Astrocyte of the spinal cord (primary cell): Measurements from ENCODE around the gene GNG7.
"Not testable (repeated sequence)": the region's sequence is repeated elsewhere in the genome, so short reads cannot be mapped to it uniquely, and the experiment has no call there.

Experiments used
- DNase-seq: peaks from one replicate; pipeline ENCODE4 v3.0.0; 2011; ENCODE audit warnings: low read depth, low spot score
- H3K4me3 ChIP-seq: 2 replicates; pipeline ENCODE4 v1.5.1; 2011; ENCODE audit warnings: low read depth, mild to moderate bottlenecking, low read length, moderate library complexity
- CTCF ChIP-seq: IDR thresholded peaks from 2 replicates; pipeline ENCODE4 v1.5.1; 2012; ENCODE audit warnings: low read depth, mild to moderate bottlenecking, low read length, inconsistent platforms
- in situ Hi-C: cut with HindIII; loops from 2 replicates; pipeline ENCODE4 v1.10.0; 2017; ENCODE audit warnings: low sequenced_read_pairs

Gene GNG7

GRCh38 chr19:2675892-2676291, 26.6 kb downstream of the GNG7 start:
- DNase-seq, result no peak
- TF ChIP-seq CTCF, result no peak
- in situ Hi-C loops, result no loop called here
- no peak overlapping the region for H3K4me3 ChIP-seq

GRCh38 chr19:2670217-2670616, 32.3 kb downstream of the GNG7 start:
- DNase-seq, result no peak
- no peak overlapping the region for H3K4me3 ChIP-seq
- in situ Hi-C loops, result no loop called here
- TF ChIP-seq CTCF, result no peak

GRCh38 chr19:2668175-2668763, 34.2 kb downstream of the GNG7 start:
- H3K4me3 ChIP-seq, result no peak overlapping the region
- in situ Hi-C loops, result no loop called here
- no peak for TF ChIP-seq CTCF
- no peak for DNase-seq

- in situ Hi-C loops, DNase-seq, H3K4me3 ChIP-seq: not testable (repeated sequence)
These were observed 35.1 kb downstream of the GNG7 start for GRCh38 chr19:2667349-2667748.

- no peak overlapping the region for H3K4me3 ChIP-seq
- in situ Hi-C loops, result no loop called here
- no peak for DNase-seq
- no peak for TF ChIP-seq CTCF
These were observed 36.0 kb downstream of the GNG7 start for GRCh38 chr19:2666344-2666994.

- TF ChIP-seq CTCF, result no peak
- in situ Hi-C loops, result no loop called here
- no peak for DNase-seq
These were observed 37.4 kb downstream of the GNG7 start for GRCh38 chr19:2665103-2665502.

GRCh38 chr19:2663920-2664571, 38.4 kb downstream of the GNG7 start:
- H3K4me3 ChIP-seq, result no peak overlapping the region
- in situ Hi-C loops, result no loop called here
- no peak for TF ChIP-seq CTCF
- DNase-seq, result no peak

More at GRCh38 chr19:2665103-2665502, 37.4 kb downstream of the GNG7 start:
- H3K4me3 ChIP-seq, result no peak overlapping the region
